ENCODE measurements around the gene YAF2. TPM values are rescaled to one million over a fixed set of nuclear protein-coding genes. Genes with fewer than 3 reads are reported as not detected.

YAF2 gene
- total RNA-seq, 2 experiments from 2014 or later, result 53.6 to 54.7 TPM

GRCh38 chr12:42173961-42174521, 64.0 kb downstream of the YAF2 start:
- intact Hi-C loops (cut with DNase I, micrococcal nuclease), result no loop called here
- Histone ChIP-seq H3K27me3 (ENCODE audit: control insufficient read depth in 1 of 2, insufficient read depth in 2 of 2, low read length in 2 of 2) (no peaks in the 10 kb centered on the region), H3K4me3 (ENCODE audit: low read length) (no peak overlapping the region), H3K27ac (ENCODE audit: low read depth in 1 of 2, low read length in 2 of 2) (no peak overlapping the region), H3K4me1 (ENCODE audit: insufficient read depth, low read length) (no peaks in the 10 kb centered on the region), H3K9me3 (ENCODE audit: control insufficient read depth in 1 of 2, insufficient read depth in 1 of 2, low read length in 2 of 2) (no peaks in the 10 kb centered on the region), H3K36me3 (ENCODE audit: insufficient read depth, low read length) (peaks cover 11% of the 10 kb centered on the region)
- TF ChIP-seq CTCF (IDR thresholded peaks at IDR 0.05), result no peak
- CTCF ChIA-PET, result no interaction called here
- Mint-ChIP-seq H3K9me3 (peaks cover 5% of the 10 kb centered on the region), H3K27me3 (no peaks in the 10 kb centered on the region), H3K27ac (no peak overlapping the region), H3K36me3 (ENCODE audit: low read depth) (peaks cover 53% of the 10 kb centered on the region), H3K4me3 (no peak overlapping the region), H3K4me1 (ENCODE audit: low read depth) (peaks cover 25% of the 10 kb centered on the region)
- DNase-seq (no peak), ATAC-seq (ENCODE audit: poor library complexity) (no peak)
- POLR2A ChIA-PET, result no interaction called here

- H3K27me3 ChIP-seq (ENCODE audit: control insufficient read depth in 1 of 2, insufficient read depth in 2 of 2, low read length in 2 of 2), result no peaks in the 10 kb centered on the region
- intact Hi-C loops (cut with DNase I, micrococcal nuclease), result no loop called here
- no peaks in the 10 kb centered on the region for H3K9me3 ChIP-seq (ENCODE audit: control insufficient read depth in 1 of 2, insufficient read depth in 1 of 2, low read length in 2 of 2)
- DNase-seq (no peak), ATAC-seq (ENCODE audit: poor library complexity) (no peak)
- peaks cover 10% of the 10 kb centered on the region for H3K36me3 ChIP-seq (ENCODE audit: insufficient read depth, low read length)
- H3K9me3 Mint-ChIP-seq, result peaks cover 5% of the 10 kb centered on the region
- H3K4me1 ChIP-seq (ENCODE audit: insufficient read depth, low read length), result no peaks in the 10 kb centered on the region
- peak overlapping the region; percentile 48 for H3K27ac Mint-ChIP-seq
- no peak overlapping the region for H3K27ac ChIP-seq (ENCODE audit: low read depth in 1 of 2, low read length in 2 of 2)
- ChIA-PET POLR2A (no interaction called here), CTCF (no interaction called here)
- H3K4me3 ChIP-seq (ENCODE audit: low read length), result no peak overlapping the region
- no peaks in the 10 kb centered on the region for H3K27me3 Mint-ChIP-seq
- peaks cover 24% of the 10 kb centered on the region for H3K4me1 Mint-ChIP-seq (ENCODE audit: low read depth)
- H3K36me3 Mint-ChIP-seq (ENCODE audit: low read depth), result peaks cover 53% of the 10 kb centered on the region
- TF ChIP-seq CTCF (IDR thresholded peaks at IDR 0.05), result no peak
- no peak overlapping the region for H3K4me3 Mint-ChIP-seq
Measured at GRCh38 chr12:42172441-42173210, 65.4 kb downstream of the YAF2 start.

GRCh38 chr12:42167711-42168110, 70.3 kb downstream of the YAF2 start:
- Histone ChIP-seq H3K4me3 (ENCODE audit: low read length) (no peak overlapping the region), H3K27me3 (ENCODE audit: control insufficient read depth in 1 of 2, insufficient read depth in 2 of 2, low read length in 2 of 2) (no peaks in the 10 kb centered on the region), H3K36me3 (ENCODE audit: insufficient read depth, low read length) (peaks cover 5% of the 10 kb centered on the region), H3K9me3 (ENCODE audit: control insufficient read depth in 1 of 2, insufficient read depth in 1 of 2, low read length in 2 of 2) (no peaks in the 10 kb centered on the region), H3K4me1 (ENCODE audit: insufficient read depth, low read length) (no peaks in the 10 kb centered on the region), H3K27ac (ENCODE audit: low read depth in 1 of 2, low read length in 2 of 2) (no peak overlapping the region)
- no peak for DNase-seq
- ATAC-seq (ENCODE audit: poor library complexity), result no peak
- H3K27ac Mint-ChIP-seq, result no peak overlapping the region
- ChIA-PET CTCF (no interaction called here), POLR2A (no interaction called here)
- peaks cover 9% of the 10 kb centered on the region for H3K4me1 Mint-ChIP-seq (ENCODE audit: low read depth)
- H3K9me3 Mint-ChIP-seq, result no peaks in the 10 kb centered on the region
- H3K36me3 Mint-ChIP-seq (ENCODE audit: low read depth), result peaks cover 25% of the 10 kb centered on the region
- intact Hi-C loops (cut with DNase I, micrococcal nuclease), result no loop called here
- H3K27me3 Mint-ChIP-seq, result no peaks in the 10 kb centered on the region
- no peak for TF ChIP-seq CTCF (IDR thresholded peaks at IDR 0.05)
- no peak overlapping the region for H3K4me3 Mint-ChIP-seq

Data from CD4-positive, alpha-beta T cell (primary cell).